Lower leg skin (tissue), 3 donors: ENCODE results near the gene SH3D21.

Experiments
- CTCF ChIP-seq, 3 donors: fragments of 450-650 bp; IDR thresholded peaks; one replicate each; pipeline ENCODE4 v1.5.1; 2016; ENCODE audit warnings: antibody characterized with exemption in 3 of 3, mild to moderate bottlenecking in 3 of 3, moderate library complexity in 2 of 3
- POLR2A ChIP-seq, 2 donors: fragments of 450-650 bp; IDR thresholded peaks; one replicate each; pipeline ENCODE4 v1.6.1; 2016 to 2017; ENCODE audit warnings: antibody characterized with exemption in 2 of 2, mild to moderate bottlenecking in 1 of 2, moderate library complexity in 1 of 2

- TF ChIP-seq CTCF (IDR thresholded peaks at IDR 0.05) (no peak), POLR2A (IDR thresholded peaks at IDR 0.05) (no peak)
Observed at GRCh38 chr1:36295390-36295789, 10.8 kb upstream of the SH3D21 start.
